ENCODE data around the gene CLCN7. TPM values are rescaled to one million over a fixed set of nuclear protein-coding genes. Genes with fewer than 3 reads are reported as not detected.

CLCN7 gene
- total RNA-seq, 1 experiment from 2014 or later: 70.0 TPM

DNA sequence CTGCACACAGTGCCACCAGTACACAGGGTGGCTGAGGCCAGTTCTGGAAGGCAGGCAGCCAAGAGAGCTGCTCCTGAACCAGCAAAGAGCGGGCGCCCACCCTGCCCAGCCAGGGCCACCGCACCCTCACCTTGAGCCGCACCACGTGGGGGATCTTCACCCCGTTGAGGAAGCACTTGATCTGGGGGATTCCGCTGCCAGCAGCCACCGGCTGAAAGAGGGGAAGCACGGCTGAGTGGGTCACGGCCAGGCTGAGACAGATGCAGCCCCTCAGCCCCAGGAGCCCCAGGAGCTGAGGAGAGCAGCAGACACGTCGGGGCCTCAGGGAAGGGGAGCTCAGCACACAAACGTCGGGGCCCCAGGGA lies 15.9 kb downstream of the CLCN7 start:
- Histone ChIP-seq H3T11ph (ENCODE audit: low read length) (no peak overlapping the region), H3K27me3 (ENCODE audit: insufficient read depth, low read length) (no peaks in the 10 kb centered on the region), H3K27ac (ENCODE audit: insufficient read length, low read depth, low read length) (no peak overlapping the region), H2BK5ac (ENCODE audit: insufficient read length, low read length) (no peak overlapping the region), H3K9ac (ENCODE audit: extremely low read depth, insufficient read length, low read length) (no peak overlapping the region), H3K79me2 (ENCODE audit: insufficient read depth, low read length) (no peaks in the 10 kb centered on the region), H2BK20ac (ENCODE audit: low read depth, low read length, poor library complexity, severe bottlenecking) (no peak overlapping the region), H2AK5ac (ENCODE audit: insufficient read length, low read length) (no peak overlapping the region), H3K9me3 (ENCODE audit: control insufficient read depth, low read depth, low read length) (no peaks in the 10 kb centered on the region), H3K4me1 (ENCODE audit: insufficient read depth, low read length) (no peaks in the 10 kb centered on the region), H2AFZ (ENCODE audit: low read length) (no peak overlapping the region), H4K8ac (replicated peaks; ENCODE audit: insufficient read length, low read depth, low read length) (no peak overlapping the region), H2BK15ac (ENCODE audit: low read depth, low read length) (no peak overlapping the region), H3K56ac (ENCODE audit: insufficient read length, low read depth, low read length) (no peak overlapping the region), H3K79me1 (ENCODE audit: insufficient read depth, low read depth, low read length, poor library complexity, severe bottlenecking) (no peaks in the 10 kb centered on the region), H3K4ac (ENCODE audit: low read depth, low read length) (no peak overlapping the region), H3K23me2 (ENCODE audit: insufficient read length, low read depth, low read length, poor library complexity, severe bottlenecking) (no peaks in the 10 kb centered on the region), H2BK120ac (ENCODE audit: low read depth, low read length, poor library complexity, severe bottlenecking) (no peak overlapping the region), H4K5ac (ENCODE audit: insufficient read length, low read depth, low read length) (no peak overlapping the region), H3K14ac (ENCODE audit: insufficient read depth, low read length) (no peak overlapping the region), H3K4me2 (ENCODE audit: insufficient read depth, insufficient read length, low read length) (no peak overlapping the region), H4K91ac (ENCODE audit: insufficient read length, low read depth, low read length) (no peak overlapping the region), H3K23ac (ENCODE audit: insufficient read length, low read depth, low read length) (no peak overlapping the region), H4K20me1 (ENCODE audit: control insufficient read depth, insufficient read depth, insufficient read length) (no peaks in the 10 kb centered on the region), H2BK12ac (ENCODE audit: insufficient read length, low read depth, low read length) (no peak overlapping the region), H3K18ac (ENCODE audit: insufficient read length, low read depth, low read length) (no peak overlapping the region)
- Mint-ChIP-seq H3K4me3 (no peak overlapping the region), H3K9me3 (no peaks in the 10 kb centered on the region), H3K4me1 (no peaks in the 10 kb centered on the region), H3K27me3 (ENCODE audit: low read depth) (no peaks in the 10 kb centered on the region), H3K27ac (no peak overlapping the region; a peak in 1 of 7 replicates), H3K36me3 (ENCODE audit: insufficient read depth in 1 of 3, low read depth in 3 of 3) (peaks cover 2 to 29% (median 17%) of the 10 kb centered on the region in 3 experiments; a peak in 5 of 7 replicates)
- no CpG with 5 or more reads among the region's 14 CpGs for WGBS (ENCODE audit: extremely low coverage, insufficient read length, low lambda C conversion rate)
- DNase-seq: no peak
- TF ChIP-seq, protein P1, sequence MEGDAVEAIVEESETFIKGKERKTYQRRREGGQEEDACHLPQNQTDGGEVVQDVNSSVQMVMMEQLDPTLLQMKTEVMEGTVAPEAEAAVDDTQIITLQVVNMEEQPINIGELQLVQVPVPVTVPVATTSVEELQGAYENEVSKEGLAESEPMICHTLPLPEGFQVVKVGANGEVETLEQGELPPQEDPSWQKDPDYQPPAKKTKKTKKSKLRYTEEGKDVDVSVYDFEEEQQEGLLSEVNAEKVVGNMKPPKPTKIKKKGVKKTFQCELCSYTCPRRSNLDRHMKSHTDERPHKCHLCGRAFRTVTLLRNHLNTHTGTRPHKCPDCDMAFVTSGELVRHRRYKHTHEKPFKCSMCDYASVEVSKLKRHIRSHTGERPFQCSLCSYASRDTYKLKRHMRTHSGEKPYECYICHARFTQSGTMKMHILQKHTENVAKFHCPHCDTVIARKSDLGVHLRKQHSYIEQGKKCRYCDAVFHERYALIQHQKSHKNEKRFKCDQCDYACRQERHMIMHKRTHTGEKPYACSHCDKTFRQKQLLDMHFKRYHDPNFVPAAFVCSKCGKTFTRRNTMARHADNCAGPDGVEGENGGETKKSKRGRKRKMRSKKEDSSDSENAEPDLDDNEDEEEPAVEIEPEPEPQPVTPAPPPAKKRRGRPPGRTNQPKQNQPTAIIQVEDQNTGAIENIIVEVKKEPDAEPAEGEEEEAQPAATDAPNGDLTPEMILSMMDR (conservative IDR thresholded peaks at IDR 0.05): no peak
